ENCODE measurements around the gene RPL35. TPM values are rescaled to one million over a fixed set of nuclear protein-coding genes. Genes with fewer than 3 reads are reported as not detected.

Gene RPL35
- 2,784 to 3,167 TPM (median 2,847 TPM) in 5 replicates for total RNA-seq (2022; extraction: Qiagen RNA extraction)

DNA sequence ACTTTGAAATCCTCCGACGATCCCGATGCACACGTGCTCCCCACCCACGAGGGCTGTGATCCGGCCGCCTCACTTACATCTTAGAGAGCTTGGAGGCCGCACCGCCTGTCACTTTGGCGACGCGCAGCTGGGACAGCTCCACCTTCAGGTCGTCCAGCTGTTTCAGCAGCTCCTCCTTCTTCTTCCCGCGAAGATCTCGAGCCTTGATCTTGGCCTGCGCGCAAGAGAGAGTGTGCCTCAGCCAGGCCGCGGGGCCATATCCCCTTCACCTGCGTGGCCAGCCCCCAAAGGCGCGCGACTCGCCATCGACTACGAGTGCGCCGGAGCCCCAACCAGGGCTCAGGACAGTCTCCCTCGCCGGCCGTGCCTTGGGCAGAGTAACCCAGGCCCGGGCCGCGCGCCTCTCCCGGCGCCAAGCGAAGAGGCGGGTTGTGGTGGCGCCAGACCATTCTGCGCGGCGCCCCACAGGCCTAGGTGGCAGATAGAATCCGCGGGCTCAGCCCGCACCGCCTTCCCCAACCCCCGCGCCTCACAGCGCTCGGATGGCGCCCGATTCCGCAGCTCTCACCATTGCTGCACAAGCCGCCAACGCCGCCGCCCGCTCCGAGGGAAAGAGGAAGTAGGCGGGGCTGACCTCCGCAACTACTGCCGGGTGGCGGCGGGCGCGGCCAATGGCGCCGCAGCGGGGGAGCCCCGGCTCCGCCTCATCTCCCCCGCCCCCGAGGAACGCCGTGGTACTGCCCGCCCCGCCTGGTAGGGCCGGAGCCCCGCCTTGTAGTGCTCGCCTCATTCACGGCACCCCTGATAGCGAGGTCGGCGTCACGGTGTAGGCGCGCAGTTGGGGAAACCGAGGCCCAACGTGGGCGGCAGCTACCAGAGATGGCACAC lies at the start of gene RPL35, which contains the start of gene ARPC5L:
TSS of gene RPL35 (minus strand) at position 616 of the 888 bp plus-strand sequence. CDS start at position 571, 45 bp downstream.
TSS of gene ARPC5L (plus strand) at position 789 of the 888 bp plus-strand sequence. CDS start 7,161 bp downstream, outside the sequence.

DNA sequence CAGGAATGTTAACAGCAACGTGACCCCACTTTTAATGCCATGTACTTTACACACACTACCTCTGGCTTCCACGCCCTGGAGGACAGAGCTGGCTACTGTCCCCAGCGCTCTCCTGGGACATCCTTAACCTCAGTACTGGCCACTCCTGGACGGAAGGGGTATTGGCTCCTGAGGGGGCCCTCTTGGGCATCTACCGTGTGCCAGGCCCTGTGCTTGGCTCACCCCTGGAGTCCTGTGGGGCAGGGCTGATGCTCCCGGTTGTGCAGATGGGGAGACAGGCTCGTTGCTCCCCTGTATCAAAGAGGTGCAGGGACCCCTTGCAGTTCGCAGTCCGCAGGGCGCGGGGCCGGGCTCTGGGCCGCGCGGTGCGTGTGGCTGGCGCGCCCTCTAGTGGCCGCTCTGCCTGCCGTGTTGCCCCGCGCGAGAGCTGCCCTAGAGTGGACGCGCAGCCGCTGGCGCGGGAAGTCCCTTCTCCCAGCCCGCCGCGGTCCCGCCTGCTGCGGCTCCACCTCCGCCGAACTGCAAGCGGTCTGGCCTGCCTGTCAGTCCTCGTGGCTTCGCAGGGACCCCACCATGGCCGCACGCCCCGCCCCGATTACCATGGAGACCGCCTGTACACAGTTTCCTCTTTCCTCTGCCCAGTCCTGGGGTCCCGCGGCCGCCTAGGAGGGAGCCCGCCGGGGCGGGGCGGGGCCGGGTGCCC lies 8.8 kb downstream of the RPL35 start, which contains the start of gene WDR38:
TSS of gene WDR38 (plus strand) at position 632 of the 703 bp plus-strand sequence. CDS start 72 bp downstream, outside the sequence.

Other genes with a start within 250 kb of the RPL35 start
- 1.2 to 1.8 TPM (median 1.7 TPM) in 5 replicates for gene NR6A1, start 90.6 kb downstream of the RPL35 start, total RNA-seq (2022; extraction: Qiagen RNA extraction)
- gene OLFML2A, start 84.8 kb downstream of the RPL35 start, total RNA-seq (2022; extraction: Qiagen RNA extraction) = 16.2 to 24.8 TPM (median 20.4 TPM) in 5 replicates
- gene WDR38, start 8.5 kb downstream of the RPL35 start, total RNA-seq (2022; extraction: Qiagen RNA extraction) = 0.09 to 0.11 TPM (median 0.09 TPM) in 3 of 5 replicates, not detected in the others
- 64.4 to 81.2 TPM (median 71.4 TPM) in 5 replicates for gene ARPC5L, start 173 bp upstream of the RPL35 start, total RNA-seq (2022; extraction: Qiagen RNA extraction)
- gene GOLGA1, start 79.1 kb upstream of the RPL35 start, total RNA-seq (2022; extraction: Qiagen RNA extraction) = 10.3 to 12.1 TPM (median 10.7 TPM) in 5 replicates